Panc1 (cell line): ENCODE measurements around the gene MET.

ENCODE experiments used
- REST ChIP-seq, 2 experiments: IDR thresholded peaks; 2 replicates each; pipeline ENCODE4 v1.6.1; 2011 to 2012; ENCODE audit warnings: low read depth in 2 of 2, control low read depth in 1 of 2, low read length in 1 of 2, mild to moderate bottlenecking in 1 of 2, moderate library complexity in 1 of 2; ENCODE audit not compliant: insufficient read depth in 1 of 2
- TF ChIP-seq, protein P1 (sequence below): fragments of 450-650 bp; IDR thresholded peaks from 2 replicates; pipeline ENCODE4 v1.5.1; 2017; ENCODE audit warnings: mild to moderate bottlenecking

- TF ChIP-seq, protein P1, sequence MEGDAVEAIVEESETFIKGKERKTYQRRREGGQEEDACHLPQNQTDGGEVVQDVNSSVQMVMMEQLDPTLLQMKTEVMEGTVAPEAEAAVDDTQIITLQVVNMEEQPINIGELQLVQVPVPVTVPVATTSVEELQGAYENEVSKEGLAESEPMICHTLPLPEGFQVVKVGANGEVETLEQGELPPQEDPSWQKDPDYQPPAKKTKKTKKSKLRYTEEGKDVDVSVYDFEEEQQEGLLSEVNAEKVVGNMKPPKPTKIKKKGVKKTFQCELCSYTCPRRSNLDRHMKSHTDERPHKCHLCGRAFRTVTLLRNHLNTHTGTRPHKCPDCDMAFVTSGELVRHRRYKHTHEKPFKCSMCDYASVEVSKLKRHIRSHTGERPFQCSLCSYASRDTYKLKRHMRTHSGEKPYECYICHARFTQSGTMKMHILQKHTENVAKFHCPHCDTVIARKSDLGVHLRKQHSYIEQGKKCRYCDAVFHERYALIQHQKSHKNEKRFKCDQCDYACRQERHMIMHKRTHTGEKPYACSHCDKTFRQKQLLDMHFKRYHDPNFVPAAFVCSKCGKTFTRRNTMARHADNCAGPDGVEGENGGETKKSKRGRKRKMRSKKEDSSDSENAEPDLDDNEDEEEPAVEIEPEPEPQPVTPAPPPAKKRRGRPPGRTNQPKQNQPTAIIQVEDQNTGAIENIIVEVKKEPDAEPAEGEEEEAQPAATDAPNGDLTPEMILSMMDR, result no peak
- no peak for TF ChIP-seq REST (IDR thresholded peaks at IDR 0.05; ENCODE audit: insufficient read depth in 1 of 2, low read depth in 2 of 2, low read length in 1 of 2)
Measured at GRCh38 chr7:116769546-116769945, 97.5 kb downstream of the MET start.
